Ramos (cell line): Measurements from ENCODE around the gene TMEM106A.
"Not testable (repeated sequence)": the region's sequence is repeated elsewhere in the genome, so short reads cannot be mapped to it uniquely, and the experiment has no call there.

Experiments used
- in situ Hi-C: fragments of 300-500 bp; cut with MboI; formaldehyde crosslinking; loops from one replicate; pipeline ENCODE4 v1.14.3; 2022; ENCODE audit warnings: low sequenced_read_pairs; ENCODE audit not compliant: unreplicated experiment

Gene TMEM106A

GRCh38 chr17:43213545-43213944, 1.9 kb downstream of the TMEM106A start:
- in situ Hi-C loops = no loop called here

GRCh38 chr17:43215341-43215740, 3.7 kb downstream of the TMEM106A start:
- in situ Hi-C loops = loop anchor here (5.0 kb wide), 1 partner anchor 107 kb away; no protein-coding TSS in a partner anchor

GRCh38 chr17:43216369-43216761, 4.7 kb downstream of the TMEM106A start:
- in situ Hi-C loops = loop anchor here (5.0 kb wide), 1 partner anchor 106 kb away; no protein-coding TSS in a partner anchor

- in situ Hi-C loops = loop anchor here (5.0 kb wide), 1 partner anchor 105 kb away; no protein-coding TSS in a partner anchor
Measured at GRCh38 chr17:43216762-43217613, 5.3 kb downstream of the TMEM106A start.

- in situ Hi-C loops = loop anchor here (5.0 kb wide), 1 partner anchor 105 kb away; no protein-coding TSS in a partner anchor
Measured at GRCh38 chr17:43217614-43218087, 6.0 kb downstream of the TMEM106A start.

- in situ Hi-C loops = loop anchor here (5.0 kb wide), 1 partner anchor 103 kb away; no protein-coding TSS in a partner anchor
Measured at GRCh38 chr17:43219001-43219400, 7.3 kb downstream of the TMEM106A start.

GRCh38 chr17:43219746-43220380, 8.2 kb downstream of the TMEM106A start:
- in situ Hi-C loops = loop anchor here (5.0 kb wide), 1 partner anchor 102 kb away; no protein-coding TSS in a partner anchor

GRCh38 chr17:43220511-43221125, 8.9 kb downstream of the TMEM106A start:
- in situ Hi-C loops = no loop called here

- in situ Hi-C loops = no loop called here
Measured at GRCh38 chr17:43224146-43224705, 12.6 kb downstream of the TMEM106A start.

GRCh38 chr17:43226393-43226792, 14.7 kb downstream of the TMEM106A start:
- in situ Hi-C loops = no loop called here

GRCh38 chr17:43228020-43228782, 16.5 kb downstream of the TMEM106A start, which contains the start of gene CCDC200:
TSS of gene CCDC200 (minus strand) at chr17:43228623. CDS start at chr17:43228554, 69 bp downstream.
- in situ Hi-C loops = not testable (repeated sequence)

GRCh38 chr17:43231205-43232020, 19.7 kb downstream of the TMEM106A start:
- in situ Hi-C loops = not testable (repeated sequence)

GRCh38 chr17:43232021-43232699, 20.5 kb downstream of the TMEM106A start:
- in situ Hi-C loops = not testable (repeated sequence)

GRCh38 chr17:43233263-43233662, 21.6 kb downstream of the TMEM106A start:
- in situ Hi-C loops = not testable (repeated sequence)

GRCh38 chr17:43233877-43234276, 22.2 kb downstream of the TMEM106A start, which contains the start of gene RNU2-1:
TSS of gene RNU2-1 (minus strand) at chr17:43233977.
- in situ Hi-C loops = not testable (repeated sequence)

- in situ Hi-C loops = not testable (repeated sequence)
Measured at GRCh38 chr17:43239597-43239996, 27.9 kb downstream of the TMEM106A start.

GRCh38 chr17:43240596-43241352, 29.1 kb downstream of the TMEM106A start:
- in situ Hi-C loops = not testable (repeated sequence)
